Measurements from ENCODE around the gene TENM3.

The TENM3 gene

GRCh38 chr4:182246401-182247205 lies 3.4 kb downstream of the TENM3 start:
- H3K4me3 ChIP-seq (ENCODE audit: low read depth, low read length): no peak overlapping the region
- TF ChIP-seq, protein P1, sequence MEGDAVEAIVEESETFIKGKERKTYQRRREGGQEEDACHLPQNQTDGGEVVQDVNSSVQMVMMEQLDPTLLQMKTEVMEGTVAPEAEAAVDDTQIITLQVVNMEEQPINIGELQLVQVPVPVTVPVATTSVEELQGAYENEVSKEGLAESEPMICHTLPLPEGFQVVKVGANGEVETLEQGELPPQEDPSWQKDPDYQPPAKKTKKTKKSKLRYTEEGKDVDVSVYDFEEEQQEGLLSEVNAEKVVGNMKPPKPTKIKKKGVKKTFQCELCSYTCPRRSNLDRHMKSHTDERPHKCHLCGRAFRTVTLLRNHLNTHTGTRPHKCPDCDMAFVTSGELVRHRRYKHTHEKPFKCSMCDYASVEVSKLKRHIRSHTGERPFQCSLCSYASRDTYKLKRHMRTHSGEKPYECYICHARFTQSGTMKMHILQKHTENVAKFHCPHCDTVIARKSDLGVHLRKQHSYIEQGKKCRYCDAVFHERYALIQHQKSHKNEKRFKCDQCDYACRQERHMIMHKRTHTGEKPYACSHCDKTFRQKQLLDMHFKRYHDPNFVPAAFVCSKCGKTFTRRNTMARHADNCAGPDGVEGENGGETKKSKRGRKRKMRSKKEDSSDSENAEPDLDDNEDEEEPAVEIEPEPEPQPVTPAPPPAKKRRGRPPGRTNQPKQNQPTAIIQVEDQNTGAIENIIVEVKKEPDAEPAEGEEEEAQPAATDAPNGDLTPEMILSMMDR (IDR thresholded peaks at IDR 0.05; ENCODE audit: low read depth, low read length): no peak
- TF ChIP-seq, protein P2, sequence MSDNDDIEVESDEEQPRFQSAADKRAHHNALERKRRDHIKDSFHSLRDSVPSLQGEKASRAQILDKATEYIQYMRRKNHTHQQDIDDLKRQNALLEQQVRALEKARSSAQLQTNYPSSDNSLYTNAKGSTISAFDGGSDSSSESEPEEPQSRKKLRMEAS (IDR thresholded peaks at IDR 0.05; ENCODE audit: low read depth, low read length): no peak
- TF ChIP-seq POLR2A (IDR thresholded peaks at IDR 0.05; ENCODE audit: extremely low read depth, insufficient read length) (no peak), MYC (IDR thresholded peaks at IDR 0.05; ENCODE audit: low read depth, low read length) (no peak)
- DNase-seq (ENCODE audit: low read depth): no peak

DNA sequence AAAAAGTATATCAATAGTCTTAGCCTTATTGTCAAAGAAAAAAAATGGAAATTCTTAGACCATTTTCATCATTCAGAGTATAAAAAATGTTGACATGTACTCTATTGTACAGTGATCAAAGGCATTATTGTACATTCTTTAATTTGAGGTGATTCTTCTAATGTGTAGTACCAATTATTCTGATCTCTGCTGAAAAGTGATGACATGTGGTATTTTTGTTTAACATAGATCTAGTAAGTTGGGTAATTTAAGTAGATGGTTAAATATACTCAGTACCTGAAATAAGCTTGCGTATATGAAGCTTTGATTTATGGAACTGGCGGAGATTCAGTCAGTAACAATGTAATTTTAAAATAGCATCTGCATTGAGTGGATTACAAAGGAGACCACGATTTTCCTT lies 5.1 kb downstream of the TENM3 start:
- no peak overlapping the region for H3K4me3 ChIP-seq (ENCODE audit: low read depth, low read length)
- TF ChIP-seq MYC (IDR thresholded peaks at IDR 0.05; ENCODE audit: low read depth, low read length) (no peak), POLR2A (IDR thresholded peaks at IDR 0.05; ENCODE audit: extremely low read depth, insufficient read length) (no peak)
- TF ChIP-seq, protein P1 (IDR thresholded peaks at IDR 0.05; ENCODE audit: low read depth, low read length): no peak
- TF ChIP-seq, protein P2 (IDR thresholded peaks at IDR 0.05; ENCODE audit: low read depth, low read length): no peak
- DNase-seq (ENCODE audit: low read depth): no peak

DNA sequence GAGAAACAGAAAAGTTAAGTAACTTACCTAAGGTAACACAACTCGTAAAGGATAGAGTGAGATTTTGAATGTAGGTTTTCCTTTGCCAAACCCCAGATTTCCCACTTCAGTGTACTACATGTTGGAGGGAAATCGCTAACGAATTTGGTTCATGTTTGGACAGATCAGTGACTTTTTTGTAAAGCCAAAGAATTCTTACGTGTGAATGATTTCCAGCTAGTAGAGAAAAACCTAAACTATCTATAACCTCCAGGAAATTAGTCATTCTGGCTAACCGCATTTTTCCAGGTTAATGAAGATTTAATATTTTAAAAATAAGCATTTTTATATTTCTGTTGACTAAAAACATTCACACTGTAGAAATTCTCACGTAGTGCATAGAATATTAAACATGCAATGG lies 7.2 kb downstream of the TENM3 start:
- no peak overlapping the region for H3K4me3 ChIP-seq (ENCODE audit: low read depth, low read length)
- TF ChIP-seq, protein P2 (IDR thresholded peaks at IDR 0.05; ENCODE audit: low read depth, low read length): no peak
- TF ChIP-seq, protein P1 (IDR thresholded peaks at IDR 0.05; ENCODE audit: low read depth, low read length): no peak
- TF ChIP-seq MYC (IDR thresholded peaks at IDR 0.05; ENCODE audit: low read depth, low read length) (no peak), POLR2A (IDR thresholded peaks at IDR 0.05; ENCODE audit: extremely low read depth, insufficient read length) (no peak)
- DNase-seq (ENCODE audit: low read depth): no peak

GRCh38 chr4:182251116-182251515 lies 7.9 kb downstream of the TENM3 start:
- no peak overlapping the region for H3K4me3 ChIP-seq (ENCODE audit: low read depth, low read length)
- no peak for TF ChIP-seq MYC (IDR thresholded peaks at IDR 0.05; ENCODE audit: low read depth, low read length)
- TF ChIP-seq, protein P1 (IDR thresholded peaks at IDR 0.05; ENCODE audit: low read depth, low read length): no peak
- TF ChIP-seq, protein P2 (IDR thresholded peaks at IDR 0.05; ENCODE audit: low read depth, low read length): no peak
- no peak for TF ChIP-seq POLR2A (IDR thresholded peaks at IDR 0.05; ENCODE audit: extremely low read depth, insufficient read length)
- no peak for DNase-seq (ENCODE audit: low read depth)

- no peak overlapping the region for H3K4me3 ChIP-seq (ENCODE audit: low read depth, low read length)
- TF ChIP-seq, protein P1 (IDR thresholded peaks at IDR 0.05; ENCODE audit: low read depth, low read length): no peak
- TF ChIP-seq POLR2A (IDR thresholded peaks at IDR 0.05; ENCODE audit: extremely low read depth, insufficient read length) (no peak), MYC (IDR thresholded peaks at IDR 0.05; ENCODE audit: low read depth, low read length) (no peak)
- TF ChIP-seq, protein P2 (IDR thresholded peaks at IDR 0.05; ENCODE audit: low read depth, low read length): no peak
- no peak for DNase-seq (ENCODE audit: low read depth)
Measured at GRCh38 chr4:182252220-182252619, 9.0 kb downstream of the TENM3 start.
